RWPE1 (cell line): ENCODE results near the gene SUZ12.
"Not testable (repeated sequence)": the region's sequence is repeated elsewhere in the genome, so short reads cannot be mapped to it uniquely, and the experiment has no call there.

Experiments
- CTCF ChIA-PET: fragments of 350-600 bp; sonication (Branson Sonifier 250); formaldehyde crosslinking; extraction: SDS; loops from one replicate; lab custom pipeline; 2021; lab: Yijun Ruan, JAX
- POLR2A ChIA-PET: fragments of 400-600 bp; formaldehyde crosslinking; extraction: SDS; loops from one replicate; lab custom pipeline; 2020; ENCODE audit warnings: antibody characterized with exemption; ENCODE audit not compliant: low non-redundant PET; lab: Yijun Ruan, JAX
- DNase-seq: peaks from one replicate; pipeline ENCODE4 v3.0.0; 2012; ENCODE audit warnings: low spot score
- H3K27ac ChIP-seq: fragments of 450-650 bp; 2 replicates; pipeline ENCODE4 v1.5.1; 2017
- CTCF ChIP-seq: fragments of 450-650 bp; conservative IDR thresholded peaks from 2 replicates; pipeline ENCODE4 v1.5.1; 2017; ENCODE audit warnings: low read depth, mild to moderate bottlenecking

SUZ12 gene

GRCh38 chr17:31967648-31968047 lies 30.8 kb downstream of the SUZ12 start:
- H3K27ac ChIP-seq, result no peak overlapping the region; the same call in 1 of the 2 replicates
- no peak for TF ChIP-seq CTCF
- no peak for DNase-seq
- POLR2A ChIA-PET, result no interaction called here
- CTCF ChIA-PET, result interaction anchor here (0.6 kb wide), 1 partner anchor 1241 kb away, joined by 3 read pairs; no protein-coding TSS in a partner anchor

- H3K27ac ChIP-seq, CTCF ChIA-PET, POLR2A ChIA-PET, DNase-seq: not testable (repeated sequence)
Measured at GRCh38 chr17:31970416-31970815, 33.6 kb downstream of the SUZ12 start.

GRCh38 chr17:31974269-31975071 lies 37.7 kb downstream of the SUZ12 start:
- CTCF ChIA-PET, DNase-seq, POLR2A ChIA-PET: not testable (repeated sequence)
- H3K27ac ChIP-seq, result 0 out of 2 replicates have a peak overlapping the region, but pooled peaks have one; percentile 9

GRCh38 chr17:31975391-31975790 lies 38.6 kb downstream of the SUZ12 start:
- CTCF ChIA-PET, H3K27ac ChIP-seq, POLR2A ChIA-PET, DNase-seq: not testable (repeated sequence)

- POLR2A ChIA-PET, CTCF ChIA-PET, DNase-seq: not testable (repeated sequence)
Measured at GRCh38 chr17:31991821-31992220, 55.0 kb downstream of the SUZ12 start.

GRCh38 chr17:31997005-31997404 lies 60.2 kb downstream of the SUZ12 start:
- ChIA-PET CTCF (no interaction called here), POLR2A (no interaction called here)
- TF ChIP-seq CTCF, result no peak
- H3K27ac ChIP-seq, result no peak overlapping the region
- no peak for DNase-seq

More at GRCh38 chr17:31991821-31992220, 55.0 kb downstream of the SUZ12 start:
- H3K27ac ChIP-seq, result peak overlapping the region; percentile 17; the same call in 1 of the 2 replicates

GRCh38 chr17:32006957-32007462 lies 70.2 kb downstream of the SUZ12 start, which contains the start of gene LRRC37B:
Gene LRRC37B, plus strand, starts transcription at chr17:32007383. Its CDS starts 14,010 bp downstream, at chr17:32021393.
- peak; percentile 93 for TF ChIP-seq CTCF
- POLR2A ChIA-PET, result interaction anchor here (1.3 to 1.5 kb wide), 3 partner anchors 121 to 135 kb away, joined by 3 to 7 read pairs (median 4); partner anchors contain the start of gene RHOT1
- CTCF ChIA-PET, result interaction anchor here (0.6 to 1.1 kb wide), 7 partner anchors 9 to 311 kb away, joined by 3 to 6 read pairs (median 3); no protein-coding TSS in a partner anchor
- H3K27ac ChIP-seq, result peak within 1 kb of the TSS; percentile 78
- DNase-seq, result peak; percentile 71

- DNase-seq, result peak; percentile 37
- POLR2A ChIA-PET, result interaction anchor here (0.6 to 1.5 kb wide), 4 partner anchors 20 to 135 kb away, joined by 3 to 7 read pairs (median 4); partner anchors contain the start of gene RHOT1
- peak; percentile 38; the same call in 1 of the 2 replicates for TF ChIP-seq CTCF
- H3K27ac ChIP-seq, result peak overlapping the region; percentile 78
- CTCF ChIA-PET, result interaction anchor here (0.6 to 1.1 kb wide), 2 partner anchors 131 to 166 kb away, joined by 3 to 6 read pairs; no protein-coding TSS in a partner anchor
Measured at GRCh38 chr17:32007463-32008298, 70.9 kb downstream of the SUZ12 start.
